HUDEP-2 (cell line): ENCODE data around the gene AP1G2.

Experiments used
- DNase-seq, 76 experiments: peaks; one replicate each; lab custom pipeline; 2025; ENCODE audit not compliant: unreplicated experiment in 76 of 76; lab: John Stamatoyannopoulos, UW

The AP1G2 gene

DNA sequence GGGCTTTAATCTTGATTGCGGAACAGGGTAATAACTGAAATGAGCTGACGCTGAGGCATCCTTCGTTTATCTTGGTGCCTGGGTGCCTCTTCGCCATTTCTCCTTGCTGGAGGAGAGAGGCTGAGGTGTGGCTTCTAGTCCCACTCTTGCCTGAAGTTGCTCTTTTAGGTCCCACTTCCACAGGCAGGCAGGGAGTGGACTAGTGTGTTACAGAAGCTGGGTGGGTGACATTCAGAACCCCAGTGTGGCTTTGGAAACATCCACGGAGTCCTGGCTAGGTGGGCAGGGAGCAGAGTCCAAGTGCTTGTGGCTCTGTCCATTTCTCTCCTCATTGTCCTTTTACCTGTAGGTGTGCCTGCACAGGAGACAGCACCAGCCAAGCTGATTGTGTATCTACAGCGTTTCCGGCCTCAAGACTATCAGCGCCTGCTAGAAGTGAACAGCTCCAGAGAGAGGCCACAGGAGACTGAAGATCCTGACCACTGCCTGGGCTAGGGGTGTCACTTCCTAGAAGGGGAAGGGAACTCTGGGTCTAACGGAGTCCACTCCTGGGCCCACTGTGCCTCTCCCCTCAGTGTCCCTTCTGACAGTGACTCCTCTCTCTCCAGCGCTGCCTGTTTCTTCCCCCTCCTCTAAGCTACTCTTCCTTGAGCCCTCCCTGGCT lies 9.1 kb downstream of the AP1G2 start:
- no peak for DNase-seq

DNA sequence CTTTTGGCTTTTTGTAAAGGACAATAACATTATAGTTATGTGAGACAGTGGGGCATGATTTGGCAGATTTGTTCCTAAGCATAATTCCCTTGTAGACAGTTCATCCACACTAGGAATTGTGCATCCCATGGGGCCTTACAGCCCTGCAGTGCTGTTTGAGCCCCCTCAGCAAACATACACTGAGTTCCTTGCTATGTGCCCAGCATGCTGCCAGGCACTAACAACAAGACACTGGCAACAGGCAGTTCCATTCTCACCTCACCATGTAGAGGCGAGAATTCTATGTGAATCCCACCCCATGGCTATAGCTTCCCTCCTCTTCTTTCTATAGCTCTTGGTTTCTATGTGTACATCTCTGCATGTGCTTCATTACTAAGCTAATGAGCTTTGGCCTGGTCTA lies 9.6 kb downstream of the AP1G2 start:
- no peak for DNase-seq

DNA sequence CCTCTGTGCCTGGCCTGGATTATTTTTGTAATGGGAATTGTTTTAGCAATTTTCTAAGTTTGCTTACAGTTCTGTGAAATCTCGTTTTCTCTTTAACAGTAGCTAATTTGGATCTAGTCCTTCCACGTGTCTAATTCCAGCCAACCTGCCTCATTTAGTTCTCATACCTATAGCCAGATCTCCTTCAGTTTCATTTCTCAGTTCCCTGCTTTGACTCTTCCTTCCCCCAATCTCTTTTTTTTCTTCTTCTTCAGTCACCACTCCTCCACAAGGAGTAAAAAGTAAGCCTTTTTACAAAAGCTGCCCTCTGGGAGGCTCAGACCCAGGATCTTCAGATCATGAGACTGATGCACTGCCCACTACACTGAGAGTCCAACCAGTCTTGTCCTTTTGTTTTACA lies 10.1 kb downstream of the AP1G2 start:
- DNase-seq: no peak

DNA sequence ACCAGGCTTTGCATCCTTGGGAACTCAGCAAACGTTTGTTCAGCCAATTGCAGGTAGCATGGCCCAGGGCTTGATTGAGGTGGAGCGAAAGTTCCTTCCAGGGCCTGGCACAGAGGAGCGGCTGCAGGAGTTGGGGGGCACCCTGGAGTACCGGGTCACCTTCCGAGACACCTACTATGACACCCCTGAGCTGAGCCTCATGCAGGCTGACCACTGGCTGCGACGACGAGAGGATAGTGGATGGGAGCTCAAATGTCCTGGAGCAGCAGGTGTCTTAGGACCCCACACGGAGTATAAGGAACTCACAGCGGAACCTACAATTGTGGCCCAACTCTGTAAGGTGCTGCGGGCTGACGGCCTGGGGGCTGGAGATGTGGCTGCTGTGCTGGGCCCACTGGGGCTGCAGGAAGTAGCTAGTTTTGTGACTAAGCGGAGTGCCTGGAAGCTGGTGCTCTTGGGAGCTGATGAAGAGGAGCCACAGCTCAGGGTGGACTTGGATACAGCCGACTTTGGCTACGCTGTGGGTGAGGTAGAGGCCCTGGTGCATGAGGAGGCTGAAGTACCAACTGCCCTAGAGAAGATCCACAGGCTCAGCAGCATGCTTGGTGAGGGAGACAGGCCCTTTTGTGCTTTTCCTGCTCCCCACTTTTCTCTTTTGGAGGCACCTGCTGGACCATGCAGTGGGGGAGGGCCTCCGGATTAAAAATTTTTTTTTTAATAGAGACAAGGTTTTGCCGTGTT lies 10.7 kb downstream of the AP1G2 start:
- peak in 1 of 76 experiments; percentile 22 for DNase-seq

DNA sequence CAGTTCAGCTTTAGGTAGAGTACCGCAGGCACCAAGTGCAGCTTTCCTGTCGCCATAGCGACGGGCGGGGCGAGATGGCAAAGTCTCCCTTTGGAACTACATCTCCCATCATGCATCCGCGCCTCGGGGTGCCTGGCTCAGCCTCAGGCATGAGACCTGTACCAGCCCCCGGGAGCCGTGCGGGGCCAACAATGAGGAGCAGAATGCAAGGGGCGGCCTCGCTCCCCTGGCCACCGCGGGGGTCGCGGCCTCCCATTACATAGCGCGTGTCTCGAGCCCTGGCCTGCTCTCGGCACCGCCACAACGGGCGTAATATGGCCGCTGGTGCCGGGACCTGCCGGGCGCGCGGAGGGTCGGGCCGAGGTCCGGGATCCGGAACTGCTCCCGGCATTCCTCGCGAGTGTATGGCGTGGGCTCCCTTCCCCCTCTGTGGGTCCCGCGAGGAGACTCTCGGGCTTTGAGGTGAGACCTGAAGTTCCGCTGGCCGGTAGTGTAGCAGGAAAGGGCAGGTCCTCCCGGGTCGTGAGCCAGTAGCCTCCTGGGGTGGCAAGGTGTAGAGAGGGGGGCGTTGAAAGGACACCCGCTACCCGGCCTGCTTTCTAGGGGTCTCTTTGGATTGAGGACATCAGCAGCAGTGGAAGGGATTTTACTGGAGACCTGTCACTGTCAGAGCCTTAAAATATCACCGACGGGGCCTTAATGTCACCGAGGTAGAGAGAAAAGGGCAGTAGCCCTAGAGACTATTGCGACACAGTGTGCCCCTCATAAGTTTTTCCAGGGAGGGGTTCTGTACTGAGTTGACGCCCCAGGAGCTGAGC lies 11.5 kb downstream of the AP1G2 start, which contains the start of gene THTPA:
TSS of gene THTPA (plus strand) at position 390 of the 818 bp plus-strand sequence. CDS start 487 bp downstream, outside the sequence.
- peak in 75 of 76 experiments; percentile 43 to 92 (median 82) for DNase-seq

DNA sequence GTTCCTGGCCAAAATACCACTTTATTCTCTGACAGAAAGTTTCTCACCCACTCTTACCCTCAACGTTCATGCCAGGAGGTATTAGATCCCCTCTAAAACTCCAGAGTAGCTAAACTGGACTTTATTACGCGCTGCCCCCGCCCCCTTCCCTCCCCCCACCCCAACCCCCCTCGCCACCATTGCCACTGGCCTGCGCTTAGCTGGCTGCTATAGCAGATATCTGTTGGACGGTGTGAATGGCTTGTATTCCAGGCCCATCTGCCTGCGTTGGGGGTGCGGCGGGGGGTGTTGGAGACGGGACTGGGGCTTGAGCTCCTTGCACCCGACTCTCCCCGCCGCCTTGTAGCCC lies 12.1 kb downstream of the AP1G2 start:
- DNase-seq: no peak

DNA sequence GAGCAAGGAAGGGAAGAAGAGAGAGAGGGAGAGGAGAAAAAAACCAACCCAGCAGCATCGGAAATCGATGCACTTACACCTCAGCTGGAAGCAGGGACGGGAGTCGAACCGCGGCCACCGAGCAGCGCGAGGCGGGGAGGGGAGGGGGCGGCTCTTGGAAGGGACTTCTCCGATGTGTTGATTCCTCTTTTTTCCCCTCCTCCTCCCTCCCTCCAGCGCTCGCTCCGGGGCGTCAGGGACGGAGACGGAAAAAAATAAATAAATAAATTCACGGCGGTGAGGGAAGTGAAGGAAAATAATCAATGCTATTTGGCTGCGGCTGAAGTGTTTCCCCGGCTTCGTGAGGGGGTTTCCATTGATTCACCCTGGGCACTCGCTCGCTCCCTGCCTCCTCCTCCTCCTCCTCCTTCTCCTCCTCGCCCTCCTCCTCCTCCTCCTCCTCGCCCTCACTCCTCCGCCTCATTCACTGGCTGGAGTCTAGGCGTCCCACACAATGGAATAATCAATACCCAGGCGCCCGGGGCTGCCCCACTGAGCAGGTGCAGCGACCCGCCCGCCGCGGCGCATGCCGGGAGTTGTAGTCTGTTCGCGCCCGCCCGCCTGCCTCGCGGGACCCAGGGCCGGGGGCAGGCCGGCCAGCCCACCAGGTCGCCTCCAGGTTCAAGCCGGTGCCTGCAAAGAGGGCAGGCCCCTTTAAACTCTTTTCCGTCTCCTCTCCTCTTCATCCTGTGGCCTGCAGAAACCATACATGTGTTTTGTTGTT lies 16.1 kb downstream of the AP1G2 start, which contains the start of gene ZFHX2:
TSS of gene ZFHX2 (minus strand) at position 500 of the 763 bp plus-strand sequence. CDS start 16,440 bp downstream, outside the sequence.
- peak in 66 of 76 experiments; percentile 17 to 80 (median 57) for DNase-seq

DNA sequence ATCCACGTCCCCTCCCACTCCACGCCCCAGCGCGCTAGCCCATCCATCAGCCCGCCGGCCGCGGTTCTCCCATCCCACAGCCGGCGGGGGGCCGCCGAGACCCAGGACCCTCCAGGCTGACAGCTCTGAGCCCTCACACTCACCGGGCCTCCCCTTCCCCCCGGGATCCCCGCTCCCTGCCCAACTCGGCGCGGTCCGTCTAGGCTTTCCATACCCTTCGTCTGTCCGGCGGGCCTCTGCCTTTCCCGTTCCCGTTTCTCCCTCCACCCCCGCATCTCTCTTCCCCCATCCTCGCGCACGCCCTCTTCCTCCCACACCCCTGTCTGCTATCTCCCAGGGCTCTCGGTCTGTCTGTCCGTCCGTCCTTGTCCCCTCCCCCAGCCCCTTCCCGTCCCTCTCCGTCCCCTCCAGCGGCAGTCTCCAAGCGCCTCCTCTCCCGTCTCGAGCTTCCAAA lies 16.8 kb downstream of the AP1G2 start:
- no peak for DNase-seq

DNA sequence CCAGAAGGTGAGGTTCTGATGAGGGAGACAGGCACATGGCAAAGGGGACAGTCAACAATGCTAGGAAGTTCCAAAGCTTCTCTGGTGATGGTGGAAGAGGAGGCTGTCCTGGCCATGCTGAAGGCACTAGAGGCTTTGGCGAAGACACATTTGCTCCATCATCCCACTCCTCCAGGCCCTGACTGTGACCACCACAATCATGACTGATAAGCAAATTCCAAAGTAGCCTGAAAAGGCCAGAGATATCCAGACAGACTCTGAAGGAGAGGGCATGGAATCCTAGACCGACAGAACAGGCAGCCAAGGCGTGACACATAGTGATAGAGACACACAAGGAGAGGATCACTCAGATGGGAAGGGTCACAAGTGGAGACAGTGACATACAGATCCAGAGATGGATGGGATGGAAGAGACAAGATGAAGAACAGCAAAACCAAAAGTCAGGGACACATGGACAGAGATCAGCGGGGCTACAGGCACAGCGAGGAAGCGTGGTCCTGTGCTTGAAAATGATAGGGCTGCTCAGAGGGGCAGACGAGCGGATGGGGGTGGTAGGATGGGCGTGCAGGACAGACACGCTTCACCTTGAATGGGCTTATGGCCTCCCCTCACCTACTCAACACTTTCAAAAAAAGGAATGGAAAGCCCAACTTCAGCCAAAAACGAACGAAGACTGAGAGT lies 17.3 kb downstream of the AP1G2 start:
- DNase-seq: no peak

DNA sequence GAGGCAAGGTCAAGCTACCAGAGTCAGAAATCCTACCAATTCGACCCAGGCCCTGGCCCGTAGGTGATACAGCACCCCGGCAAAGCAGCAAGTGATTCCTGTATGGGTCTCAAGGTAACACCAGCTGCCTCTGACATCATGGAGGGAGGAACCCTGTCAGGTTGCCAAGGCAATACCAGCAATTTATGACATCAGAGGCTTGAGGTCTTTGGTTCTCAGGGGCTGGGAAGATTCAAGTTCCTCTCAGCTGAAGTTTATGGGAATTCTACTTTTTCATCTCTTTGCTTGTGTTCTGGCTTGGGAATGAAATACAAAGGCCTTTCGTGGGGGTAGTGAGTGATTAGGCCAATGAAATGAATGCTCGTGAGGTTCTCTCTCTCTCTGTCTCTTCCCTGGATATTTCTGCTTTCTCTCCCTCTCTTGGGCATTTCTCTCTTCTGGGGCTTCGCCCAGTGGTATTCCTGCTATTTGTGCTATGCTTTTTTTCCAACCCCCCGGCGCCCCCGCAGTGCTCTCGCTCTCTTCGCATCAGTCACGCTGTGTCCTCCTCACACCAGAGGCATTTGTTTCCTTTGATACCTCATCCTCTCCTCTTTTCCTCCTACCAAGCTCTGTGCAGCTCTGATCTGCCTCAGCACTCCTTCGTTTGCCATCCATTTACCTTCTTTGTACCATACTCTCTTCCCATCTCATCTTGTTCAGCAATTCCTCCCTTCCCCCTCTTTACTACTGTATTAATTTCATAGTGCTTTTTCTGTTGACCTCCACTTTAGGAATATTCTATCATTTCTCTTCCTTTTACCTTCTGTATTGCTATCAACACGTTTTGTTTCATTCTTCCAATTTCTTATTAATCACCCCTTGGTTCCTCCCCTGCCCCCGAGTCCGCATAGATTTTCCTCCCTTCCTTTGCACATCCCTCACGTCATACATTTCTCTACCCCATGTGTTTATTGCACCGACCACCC lies 19.0 kb downstream of the AP1G2 start:
- peak in 1 of 76 experiments; percentile 19 for DNase-seq

DNA sequence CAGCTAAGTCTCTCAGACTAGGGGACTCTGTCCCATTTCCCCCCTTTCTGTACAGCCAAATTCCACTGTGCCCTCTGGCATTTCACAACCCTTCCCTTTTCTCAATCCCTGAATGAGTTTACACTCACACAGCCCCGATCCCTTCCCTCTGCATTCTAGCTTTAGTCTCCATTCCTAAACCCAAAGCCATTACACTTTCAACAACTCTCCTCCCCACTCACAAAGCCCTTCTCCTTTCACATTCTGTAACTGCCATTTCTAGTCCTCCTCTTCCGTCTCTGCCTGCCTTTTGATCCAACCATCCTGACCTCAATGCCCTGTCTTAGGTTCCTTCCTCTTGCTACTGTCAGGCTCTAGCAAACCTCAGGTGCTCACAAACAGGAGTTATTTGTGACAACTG lies 19.7 kb downstream of the AP1G2 start:
- no peak for DNase-seq

DNA sequence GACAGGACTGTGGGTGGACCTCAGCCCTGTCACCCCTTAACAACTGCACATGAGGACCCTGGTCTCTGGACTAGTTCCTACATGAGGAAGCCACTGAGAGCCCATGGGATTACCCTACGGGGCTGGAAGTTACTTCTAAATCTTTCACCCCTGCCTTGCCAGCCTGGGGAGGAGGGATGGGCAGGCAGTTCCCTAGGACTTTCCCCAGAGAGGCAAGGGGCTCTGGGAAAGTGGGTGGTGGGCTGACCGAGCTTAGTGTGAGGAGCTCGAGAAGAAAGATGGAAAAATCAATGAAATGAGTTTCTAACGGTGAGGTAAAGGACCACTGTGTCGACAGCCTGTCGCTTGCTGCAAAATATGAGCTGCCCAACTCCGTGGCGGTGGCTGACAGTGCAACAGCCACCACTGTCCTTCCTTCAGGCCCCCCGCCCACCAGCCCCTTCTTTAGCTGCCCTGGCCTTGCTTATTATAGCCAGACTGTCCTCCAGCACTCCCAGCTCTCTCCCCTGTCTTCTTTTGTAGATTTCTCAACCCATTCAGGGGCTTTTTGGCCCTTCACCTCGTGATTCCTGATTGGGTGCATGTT lies 21.0 kb downstream of the AP1G2 start:
- no peak for DNase-seq

DNA sequence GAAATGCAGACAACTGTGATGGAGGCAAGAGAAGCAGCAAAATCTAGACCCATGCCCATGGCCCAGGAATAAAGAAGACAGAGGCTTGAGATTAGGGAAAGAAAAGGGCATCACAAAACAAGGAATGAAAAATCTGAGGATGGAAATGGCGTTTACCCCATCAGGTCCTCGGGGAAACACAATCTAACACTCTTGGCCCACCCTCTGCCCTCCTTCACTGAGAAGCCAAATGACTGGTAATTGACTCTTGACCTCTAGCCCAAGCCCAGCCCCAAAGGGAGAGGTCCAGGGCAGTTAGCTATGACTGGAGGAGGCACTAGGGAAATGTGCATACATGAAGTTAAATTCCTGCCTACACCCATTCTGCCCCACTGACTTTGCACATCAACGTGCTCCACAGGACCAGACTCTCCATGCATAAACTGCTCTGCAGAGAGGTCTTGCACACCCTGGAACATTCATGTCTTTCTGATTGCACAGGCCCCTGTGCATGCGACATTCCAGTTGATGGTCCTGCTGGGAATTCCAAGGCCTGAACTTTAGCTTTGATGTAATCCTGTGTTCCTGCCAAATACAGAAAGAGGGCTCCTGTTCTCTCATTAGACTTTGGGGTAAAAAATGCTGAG lies 21.7 kb downstream of the AP1G2 start:
- DNase-seq: no peak

DNA sequence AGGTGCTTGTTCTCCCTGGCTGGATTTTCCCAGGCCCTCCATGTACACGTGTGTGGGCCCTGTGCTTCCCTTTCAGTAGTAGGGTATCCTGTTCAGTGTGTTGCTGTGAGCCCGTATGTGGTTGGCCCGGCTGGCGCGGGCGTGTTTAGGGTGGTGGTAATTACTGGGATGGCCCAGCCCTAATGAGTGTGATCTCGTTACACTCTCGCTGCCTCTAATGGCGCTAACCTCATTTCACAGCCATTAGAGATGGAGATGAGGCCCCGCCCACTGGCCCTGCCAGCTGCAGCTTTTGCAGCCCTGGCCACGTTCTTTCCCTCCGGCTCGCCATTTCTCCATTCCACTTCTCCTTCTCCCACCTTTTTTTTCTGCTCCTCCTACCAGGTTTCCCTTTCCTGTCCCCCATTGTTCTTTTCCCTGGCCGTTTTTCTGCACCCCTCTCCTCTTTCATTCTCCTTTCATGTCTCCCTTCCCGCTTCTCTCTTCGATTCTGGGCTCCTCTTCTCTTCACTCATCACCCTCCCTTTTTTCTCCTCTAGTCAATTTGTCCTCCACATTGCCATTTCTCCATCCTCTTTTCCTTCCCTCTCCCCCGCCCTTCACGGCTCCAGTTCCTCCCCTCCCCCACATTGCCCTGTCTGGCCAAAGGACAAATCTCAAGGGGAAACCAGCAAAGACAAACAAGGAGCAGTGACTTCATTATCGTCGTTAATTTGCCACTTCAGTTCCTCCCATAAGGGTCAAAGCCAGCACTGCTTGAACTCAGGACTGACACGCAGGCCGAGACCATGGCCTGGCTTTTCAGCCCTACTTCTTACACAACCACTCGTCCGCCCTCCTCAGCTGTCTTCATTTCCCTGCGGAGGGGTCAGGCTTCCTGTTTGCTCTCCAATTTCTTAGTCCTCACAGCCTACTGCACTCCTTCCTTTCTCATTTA lies 22.8 kb downstream of the AP1G2 start:
- DNase-seq: no peak

DNA sequence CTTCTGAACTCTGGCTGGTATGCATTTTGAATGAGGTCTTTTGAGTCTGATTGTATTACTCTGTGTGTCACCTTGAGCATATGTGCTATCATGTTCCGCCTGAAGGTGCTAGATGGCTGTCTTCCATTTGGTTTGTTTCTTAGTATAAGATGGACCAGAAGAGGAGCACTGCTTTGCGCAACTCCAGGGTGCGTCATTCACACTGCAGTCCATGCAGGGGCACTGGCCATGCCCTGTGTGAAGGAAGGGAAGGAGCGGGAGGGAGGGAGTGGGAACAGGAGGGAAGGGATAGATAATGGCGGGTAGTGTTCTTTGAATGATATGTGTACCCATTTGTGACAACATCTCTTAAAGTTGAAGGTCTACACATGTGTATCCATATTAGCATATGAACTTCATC lies 24.2 kb downstream of the AP1G2 start:
- DNase-seq: no peak

DNA sequence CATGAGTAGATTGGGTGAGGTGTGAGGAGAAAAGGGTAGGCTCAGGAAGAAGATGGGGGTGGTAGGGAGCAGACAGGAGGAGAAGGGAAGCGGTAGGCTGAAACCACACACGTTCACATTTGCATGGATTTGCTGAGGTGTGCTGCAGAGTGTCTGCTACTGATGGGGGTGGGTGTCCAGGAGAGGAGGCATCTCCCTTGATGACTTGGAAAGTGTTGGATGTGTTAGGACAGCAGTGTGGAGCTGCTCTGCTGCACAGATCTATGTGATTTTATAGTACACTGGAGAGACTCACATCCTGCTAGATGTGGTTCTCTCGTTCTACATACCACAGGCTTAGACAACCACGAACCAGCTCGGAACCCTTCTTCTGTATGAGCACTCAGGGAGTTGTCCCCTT lies 25.3 kb downstream of the AP1G2 start:
- DNase-seq: no peak

DNA sequence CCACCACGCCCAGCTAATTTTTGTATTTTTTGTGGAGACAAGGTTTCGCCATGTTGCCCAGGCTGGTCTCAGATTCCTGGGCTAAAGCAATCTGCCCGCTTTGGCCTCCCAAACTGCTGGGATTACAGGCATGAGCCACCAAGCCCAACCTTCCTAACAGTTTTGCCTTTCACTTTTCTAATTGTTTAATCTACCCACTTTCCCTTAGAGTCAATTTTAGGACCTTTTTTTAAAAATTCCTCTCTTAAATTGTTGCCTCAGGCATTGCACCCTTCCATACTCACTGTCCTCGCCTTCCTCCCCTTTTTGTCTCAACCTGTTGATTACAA lies 27.5 kb downstream of the AP1G2 start:
- no peak for DNase-seq
